ENCODE measurements around the gene MAGEB4. TPM values are rescaled to one million over a fixed set of nuclear protein-coding genes. Genes with fewer than 3 reads are reported as not detected.

The MAGEB4 gene, protein sequence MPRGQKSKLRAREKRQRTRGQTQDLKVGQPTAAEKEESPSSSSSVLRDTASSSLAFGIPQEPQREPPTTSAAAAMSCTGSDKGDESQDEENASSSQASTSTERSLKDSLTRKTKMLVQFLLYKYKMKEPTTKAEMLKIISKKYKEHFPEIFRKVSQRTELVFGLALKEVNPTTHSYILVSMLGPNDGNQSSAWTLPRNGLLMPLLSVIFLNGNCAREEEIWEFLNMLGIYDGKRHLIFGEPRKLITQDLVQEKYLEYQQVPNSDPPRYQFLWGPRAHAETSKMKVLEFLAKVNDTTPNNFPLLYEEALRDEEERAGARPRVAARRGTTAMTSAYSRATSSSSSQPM
- total RNA-seq (2022; extraction: Qiagen RNA extraction): not detected in 5 replicates

DNA sequence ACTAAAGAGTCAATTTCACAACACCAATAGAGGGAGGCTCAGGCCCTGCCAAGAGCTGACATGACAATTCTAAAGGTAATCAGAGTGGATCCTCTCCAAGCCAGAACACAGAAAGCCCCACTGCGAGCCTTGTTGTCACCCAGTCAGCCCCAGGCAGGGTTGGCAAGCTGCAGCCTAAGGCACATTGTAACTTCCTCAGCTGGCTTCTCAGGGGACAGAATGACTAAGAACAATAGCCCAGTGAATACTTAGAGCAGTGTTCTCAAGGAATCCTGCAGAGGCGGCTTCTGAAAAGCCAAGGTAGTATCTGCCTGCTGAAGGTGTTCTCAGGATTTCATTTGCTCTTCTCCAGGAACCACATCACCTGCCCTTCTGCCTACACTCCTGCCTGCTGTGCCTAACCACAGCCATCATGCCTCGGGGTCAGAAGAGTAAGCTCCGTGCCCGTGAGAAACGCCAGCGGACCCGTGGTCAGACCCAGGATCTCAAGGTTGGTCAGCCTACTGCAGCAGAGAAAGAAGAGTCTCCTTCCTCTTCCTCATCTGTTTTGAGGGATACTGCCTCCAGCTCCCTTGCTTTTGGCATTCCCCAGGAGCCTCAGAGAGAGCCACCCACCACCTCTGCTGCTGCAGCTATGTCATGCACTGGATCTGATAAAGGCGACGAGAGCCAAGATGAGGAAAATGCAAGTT, at the start of gene MAGEB4:
MAGEB4 (plus strand) TSS at position 277 of the 692 bp plus-strand sequence; CDS start at position 413, 136 bp downstream.

DNA sequence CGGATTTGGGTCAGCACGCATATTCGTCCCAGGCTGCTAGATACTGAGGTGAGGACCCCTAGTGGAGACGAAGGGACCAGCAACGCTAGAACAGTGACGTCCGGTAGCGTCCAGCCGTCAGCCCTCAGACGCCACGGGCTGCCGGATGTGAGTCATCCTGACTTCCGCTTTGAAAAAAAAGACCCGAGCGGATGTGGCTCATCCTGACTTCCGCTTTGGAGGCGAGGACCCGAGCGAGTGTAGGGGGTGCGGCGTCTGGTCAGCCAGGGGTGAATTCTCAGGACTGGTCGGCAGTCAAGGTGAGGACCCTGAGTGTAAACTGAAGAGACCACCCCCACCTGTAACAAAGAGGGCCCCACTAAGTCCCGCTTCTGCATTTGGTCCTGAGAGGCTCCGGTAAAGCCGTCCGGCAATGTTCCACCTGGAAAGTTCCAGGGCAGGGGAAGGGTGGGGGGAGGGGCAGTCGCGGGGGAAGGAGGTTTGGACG, 26.4 kb upstream of the MAGEB4 start, which contains the start of gene MAGEB2:
MAGEB2 (plus strand) TSS at position 207 of the 487 bp plus-strand sequence. CDS start 3,018 bp downstream, outside the sequence.

DNA sequence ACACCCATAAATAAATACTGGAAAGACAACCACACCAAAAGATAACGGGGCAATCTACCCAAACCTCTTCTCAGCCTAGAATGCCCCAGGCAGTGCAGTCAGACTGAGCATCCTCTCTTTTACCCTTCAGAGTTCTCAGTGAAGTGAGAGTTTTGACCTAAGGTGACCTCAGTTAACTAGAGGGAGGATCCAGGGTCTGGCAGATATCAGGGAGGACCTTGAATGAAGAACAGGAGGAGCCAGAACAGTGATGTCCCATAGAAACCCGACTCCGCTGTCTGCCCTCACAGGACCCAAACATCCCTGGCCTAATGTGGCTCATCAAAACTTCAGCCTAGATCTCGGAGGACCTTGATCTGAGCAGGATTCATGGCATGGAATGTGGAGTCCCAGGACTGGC, 11.4 kb upstream of the MAGEB4 start, which contains the start of gene MAGEB3:
MAGEB3 (plus strand) TSS at position 263 of the 400 bp plus-strand sequence. CDS start 5,268 bp downstream, outside the sequence.

DNA sequence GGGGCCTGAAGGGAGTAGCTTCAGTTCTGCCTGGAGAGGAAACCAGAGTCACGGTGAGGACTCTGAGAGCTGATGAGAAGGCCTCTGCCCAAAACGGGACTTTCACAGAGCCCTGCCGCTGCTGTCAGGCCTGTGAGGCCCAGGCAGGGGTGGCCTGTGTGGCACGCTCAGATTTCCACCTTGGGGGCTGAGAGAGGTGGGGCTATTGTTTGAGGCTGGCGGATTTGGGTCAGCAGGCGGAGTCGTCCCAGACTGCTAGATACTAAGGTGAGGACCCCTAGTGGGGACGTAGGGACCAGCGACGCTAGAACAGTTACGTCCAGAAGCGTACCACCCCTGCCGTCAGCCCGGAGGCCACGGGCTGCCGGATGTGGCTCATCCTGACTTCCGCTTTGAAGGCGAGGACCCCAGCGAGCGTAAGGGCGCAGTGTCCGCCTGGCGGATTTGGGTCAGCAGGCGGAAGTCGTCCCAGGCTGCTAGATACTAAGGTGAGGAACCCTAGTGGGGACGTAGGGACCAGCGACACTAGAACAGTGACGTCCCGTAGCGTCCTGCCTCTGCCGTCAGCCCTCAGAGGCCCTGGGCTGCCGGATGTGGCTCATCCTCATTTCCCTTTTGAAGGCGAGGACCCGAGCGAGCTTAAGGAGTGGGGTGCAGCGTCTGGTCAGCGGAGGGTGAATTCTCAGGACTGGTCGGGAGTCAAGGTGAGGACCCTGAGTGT, 5.1 kb downstream of the MAGEB4 start, which contains the start of gene MAGEB1:
MAGEB1 (plus strand) TSS at position 378 of the 721 bp plus-strand sequence. CDS start 3,348 bp downstream, outside the sequence.

Other genes with a start within 250 kb of the MAGEB4 start
- not detected in 5 replicates for gene MAGEB2, start 26.4 kb upstream of the MAGEB4 start, total RNA-seq (2022; extraction: Qiagen RNA extraction)
- not detected in 5 replicates for gene MAGEB3, start 11.3 kb upstream of the MAGEB4 start, total RNA-seq (2022; extraction: Qiagen RNA extraction)
- gene MAGEB1, start 5.1 kb downstream of the MAGEB4 start, total RNA-seq (2022; extraction: Qiagen RNA extraction): not detected in 5 replicates
- 18.2 to 24.4 TPM (median 20.0 TPM) in 5 replicates for gene NR0B1, start 67.4 kb downstream of the MAGEB4 start, total RNA-seq (2022; extraction: Qiagen RNA extraction)